ENCODE data around the gene AOX1.

DNA sequence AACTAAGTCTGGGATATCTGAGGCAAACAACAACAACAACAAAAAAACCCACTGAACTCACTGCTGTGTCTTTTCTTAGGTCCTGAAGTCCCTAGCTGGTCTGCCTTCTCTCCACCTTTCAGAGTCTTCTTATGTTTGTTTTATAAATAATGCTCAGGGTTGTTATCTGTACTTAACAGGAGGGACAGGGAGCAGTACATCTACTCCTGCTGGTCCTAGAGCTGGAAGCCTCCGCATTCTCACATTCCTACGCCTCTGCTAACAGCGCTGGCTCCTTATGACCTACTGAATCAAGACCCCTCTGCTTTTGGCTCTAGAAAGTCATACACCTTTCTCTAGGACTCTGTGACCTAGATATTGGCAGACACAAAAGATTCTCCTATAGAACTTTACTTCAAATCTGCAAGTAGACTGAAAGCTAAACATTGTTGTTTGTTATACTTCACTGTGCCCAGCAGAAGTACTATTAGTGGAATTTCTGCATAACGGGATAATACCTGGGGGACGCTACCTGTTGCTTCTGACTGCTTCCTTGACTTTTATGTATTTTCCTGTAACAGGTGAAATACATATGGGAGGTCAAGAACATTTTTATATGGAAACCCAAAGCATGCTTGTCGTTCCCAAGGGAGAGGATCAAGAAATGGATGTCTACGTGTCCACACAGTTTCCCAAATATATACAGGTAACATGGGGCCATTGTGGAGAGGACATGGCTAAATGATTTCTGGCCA, 48.6 kb downstream of the AOX1 start:
- TF ChIP-seq, protein P1, sequence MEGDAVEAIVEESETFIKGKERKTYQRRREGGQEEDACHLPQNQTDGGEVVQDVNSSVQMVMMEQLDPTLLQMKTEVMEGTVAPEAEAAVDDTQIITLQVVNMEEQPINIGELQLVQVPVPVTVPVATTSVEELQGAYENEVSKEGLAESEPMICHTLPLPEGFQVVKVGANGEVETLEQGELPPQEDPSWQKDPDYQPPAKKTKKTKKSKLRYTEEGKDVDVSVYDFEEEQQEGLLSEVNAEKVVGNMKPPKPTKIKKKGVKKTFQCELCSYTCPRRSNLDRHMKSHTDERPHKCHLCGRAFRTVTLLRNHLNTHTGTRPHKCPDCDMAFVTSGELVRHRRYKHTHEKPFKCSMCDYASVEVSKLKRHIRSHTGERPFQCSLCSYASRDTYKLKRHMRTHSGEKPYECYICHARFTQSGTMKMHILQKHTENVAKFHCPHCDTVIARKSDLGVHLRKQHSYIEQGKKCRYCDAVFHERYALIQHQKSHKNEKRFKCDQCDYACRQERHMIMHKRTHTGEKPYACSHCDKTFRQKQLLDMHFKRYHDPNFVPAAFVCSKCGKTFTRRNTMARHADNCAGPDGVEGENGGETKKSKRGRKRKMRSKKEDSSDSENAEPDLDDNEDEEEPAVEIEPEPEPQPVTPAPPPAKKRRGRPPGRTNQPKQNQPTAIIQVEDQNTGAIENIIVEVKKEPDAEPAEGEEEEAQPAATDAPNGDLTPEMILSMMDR (IDR thresholded peaks at IDR 0.05): no peak
- TF ChIP-seq POLR2AphosphoS5 (IDR thresholded peaks at IDR 0.05; ENCODE audit: low read depth, low read length) (no peak), REST (IDR thresholded peaks at IDR 0.05; ENCODE audit: insufficient read depth in 1 of 2, low read depth in 2 of 2, low read length in 1 of 2) (no peak), SIN3A (IDR thresholded peaks at IDR 0.05; ENCODE audit: borderline replicate concordance, insufficient read depth, low read depth, low read length) (no peak)

Measured in Panc1 (cell line).